ENCODE data around the gene LPCAT3.

The LPCAT3 gene

GRCh38 chr12:6937481-6938352, 80.6 kb downstream of the LPCAT3 start:
- peak; percentile 91 for DNase-seq (ENCODE audit: low read depth)

GRCh38 chr12:6936636-6937480, 81.4 kb downstream of the LPCAT3 start:
- no peak for DNase-seq (ENCODE audit: low read depth)

GRCh38 chr12:6936194-6936635, 82.1 kb downstream of the LPCAT3 start:
- no peak for DNase-seq (ENCODE audit: low read depth)

GRCh38 chr12:6935371-6936193, 82.7 kb downstream of the LPCAT3 start:
- no peak for DNase-seq (ENCODE audit: low read depth)

GRCh38 chr12:6934110-6934509, 84.2 kb downstream of the LPCAT3 start:
- no peak for DNase-seq (ENCODE audit: low read depth)

- no peak for DNase-seq (ENCODE audit: low read depth)
Observed at GRCh38 chr12:6932766-6933165, 85.5 kb downstream of the LPCAT3 start.

GRCh38 chr12:6929466-6930452, 88.5 kb downstream of the LPCAT3 start:
- no peak for DNase-seq (ENCODE audit: low read depth)

GRCh38 chr12:6928703-6929407, 89.4 kb downstream of the LPCAT3 start:
- DNase-seq (ENCODE audit: low read depth) = no peak

GRCh38 chr12:6928022-6928702, 90.1 kb downstream of the LPCAT3 start:
- no peak for DNase-seq (ENCODE audit: low read depth)

- DNase-seq (ENCODE audit: low read depth) = no peak
Observed at GRCh38 chr12:6927379-6928021, 90.8 kb downstream of the LPCAT3 start, which contains the start of gene ATN1. TSS of gene ATN1 (plus strand) at chr12:6927959. CDS start at chr12:6934002, 6,043 bp downstream.

All from activated T-helper 1 cell treated with Interleukin-2 at 50 U/mL for 16 hours (primary cell).